Activated T-cell treated with anti-CD3 and anti-CD28 coated beads for 1 hour (primary cell): ENCODE measurements around the gene MTX3.

Source experiments
- DNase-seq: peaks from one replicate; pipeline ENCODE4 v3.0.0-alpha.2; 2020; ENCODE audit warnings: low read depth

MTX3 gene, protein sequence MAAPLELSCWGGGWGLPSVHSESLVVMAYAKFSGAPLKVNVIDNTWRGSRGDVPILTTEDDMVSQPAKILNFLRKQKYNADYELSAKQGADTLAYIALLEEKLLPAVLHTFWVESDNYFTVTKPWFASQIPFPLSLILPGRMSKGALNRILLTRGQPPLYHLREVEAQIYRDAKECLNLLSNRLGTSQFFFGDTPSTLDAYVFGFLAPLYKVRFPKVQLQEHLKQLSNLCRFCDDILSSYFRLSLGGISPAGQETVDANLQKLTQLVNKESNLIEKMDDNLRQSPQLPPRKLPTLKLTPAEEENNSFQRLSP

DNA sequence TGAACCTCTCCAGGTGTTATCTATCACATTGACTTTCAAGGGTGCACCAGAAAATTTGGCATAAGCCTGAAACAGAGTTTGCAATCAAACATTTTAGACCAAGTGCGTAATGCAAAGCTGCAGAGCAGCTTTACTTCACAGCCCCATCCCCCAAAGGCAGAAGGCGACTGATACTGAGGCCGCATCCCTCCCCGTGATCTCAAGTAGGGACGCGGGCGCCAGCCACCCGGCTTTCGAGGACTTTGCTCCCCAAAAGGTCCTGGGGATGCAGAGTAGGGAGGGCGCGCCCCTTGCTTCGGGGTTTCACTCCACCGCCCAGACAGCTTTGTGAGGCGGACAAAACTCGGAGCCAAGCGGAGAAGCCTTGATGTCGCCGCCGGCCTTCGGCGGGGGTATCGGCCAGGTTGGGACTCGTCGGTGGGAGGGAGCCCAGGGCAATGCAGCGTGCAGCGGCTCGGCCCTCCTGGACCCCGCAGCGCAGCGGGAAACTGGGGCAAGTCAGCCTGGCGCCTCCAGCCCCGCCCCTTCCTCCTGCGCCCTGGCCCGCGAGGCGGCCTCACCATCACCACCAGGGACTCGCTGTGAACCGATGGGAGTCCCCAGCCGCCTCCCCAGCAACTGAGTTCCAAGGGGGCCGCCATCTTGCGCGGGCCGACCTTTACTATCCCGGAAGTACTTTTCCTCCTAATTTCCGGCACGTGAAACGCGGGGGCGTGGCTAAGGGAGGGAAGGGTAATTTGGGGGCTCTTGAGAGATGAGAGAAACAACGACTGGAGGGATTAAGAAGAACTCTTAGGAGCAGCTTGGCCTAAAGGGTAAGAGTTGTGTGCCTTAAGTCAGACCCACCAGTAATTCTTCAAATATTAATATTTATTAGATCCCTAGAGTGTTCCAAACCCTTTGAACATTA is at the start of gene MTX3:
Gene MTX3 (minus strand): TSS at position 665 of the 910 bp plus-strand sequence. CDS start 24 bp downstream, at position 641.
- DNase-seq = peak; percentile 86

GRCh38 chr5:80039650-80040049 is 48.6 kb upstream of the MTX3 start:
- no peak for DNase-seq

DNA sequence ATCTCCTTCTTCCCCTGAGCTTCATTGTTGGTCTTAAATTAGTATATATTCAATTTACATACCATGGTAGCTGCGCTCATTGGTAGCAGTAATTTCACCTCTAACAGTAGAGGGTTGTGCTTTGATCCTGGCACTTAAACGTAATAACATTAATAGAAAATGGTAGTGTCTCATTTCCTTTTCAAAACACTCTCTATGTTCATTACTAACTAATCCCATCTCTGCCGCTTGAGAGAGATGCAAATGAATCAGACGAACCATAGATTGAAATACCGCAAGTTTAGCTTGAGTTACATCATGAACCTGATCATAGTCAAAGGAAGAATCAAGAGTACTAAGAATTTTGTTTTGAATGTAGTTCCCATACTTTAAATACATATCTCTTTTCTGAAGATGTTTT is 46.3 kb upstream of the MTX3 start:
- no peak for DNase-seq

DNA sequence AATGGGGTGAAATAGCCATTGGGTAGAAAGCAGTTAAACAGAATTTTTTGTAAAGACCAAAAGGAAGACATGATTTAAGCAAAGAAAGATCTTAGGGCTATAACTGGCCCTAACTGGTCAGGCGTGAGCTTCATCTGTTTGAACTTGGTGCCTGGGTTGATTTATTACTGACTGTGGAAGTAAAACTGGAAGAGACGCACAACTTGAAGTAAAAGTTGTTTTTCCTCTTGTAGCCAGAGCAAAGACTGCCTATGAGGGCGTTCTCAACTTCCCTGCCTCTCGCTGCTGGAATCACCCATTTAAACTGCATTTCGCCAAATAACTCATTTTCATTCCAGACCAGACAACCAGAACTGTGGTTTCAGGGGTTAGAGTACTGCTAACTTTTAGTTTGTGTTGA is 45.6 kb upstream of the MTX3 start:
- DNase-seq = no peak

DNA sequence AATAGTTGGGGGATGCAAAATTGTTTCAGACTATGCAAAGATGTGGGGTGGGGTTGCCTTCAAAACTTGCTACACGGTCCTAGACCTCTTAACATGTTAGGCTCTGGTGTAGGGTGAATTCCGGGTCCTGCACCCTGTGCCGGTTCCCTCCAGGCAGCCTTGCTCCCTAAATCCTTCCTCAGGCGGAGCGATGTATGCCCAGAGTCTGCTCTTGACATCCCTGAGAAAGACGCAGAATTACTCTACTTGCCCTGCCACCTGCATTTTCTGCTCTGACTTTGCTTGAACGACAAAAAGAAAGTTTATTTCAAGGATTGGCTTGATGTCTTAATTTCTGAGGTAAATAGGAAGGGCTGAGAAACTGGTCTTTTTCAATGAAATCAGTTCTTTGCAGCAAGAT is 44.8 kb upstream of the MTX3 start:
- DNase-seq = no peak

DNA sequence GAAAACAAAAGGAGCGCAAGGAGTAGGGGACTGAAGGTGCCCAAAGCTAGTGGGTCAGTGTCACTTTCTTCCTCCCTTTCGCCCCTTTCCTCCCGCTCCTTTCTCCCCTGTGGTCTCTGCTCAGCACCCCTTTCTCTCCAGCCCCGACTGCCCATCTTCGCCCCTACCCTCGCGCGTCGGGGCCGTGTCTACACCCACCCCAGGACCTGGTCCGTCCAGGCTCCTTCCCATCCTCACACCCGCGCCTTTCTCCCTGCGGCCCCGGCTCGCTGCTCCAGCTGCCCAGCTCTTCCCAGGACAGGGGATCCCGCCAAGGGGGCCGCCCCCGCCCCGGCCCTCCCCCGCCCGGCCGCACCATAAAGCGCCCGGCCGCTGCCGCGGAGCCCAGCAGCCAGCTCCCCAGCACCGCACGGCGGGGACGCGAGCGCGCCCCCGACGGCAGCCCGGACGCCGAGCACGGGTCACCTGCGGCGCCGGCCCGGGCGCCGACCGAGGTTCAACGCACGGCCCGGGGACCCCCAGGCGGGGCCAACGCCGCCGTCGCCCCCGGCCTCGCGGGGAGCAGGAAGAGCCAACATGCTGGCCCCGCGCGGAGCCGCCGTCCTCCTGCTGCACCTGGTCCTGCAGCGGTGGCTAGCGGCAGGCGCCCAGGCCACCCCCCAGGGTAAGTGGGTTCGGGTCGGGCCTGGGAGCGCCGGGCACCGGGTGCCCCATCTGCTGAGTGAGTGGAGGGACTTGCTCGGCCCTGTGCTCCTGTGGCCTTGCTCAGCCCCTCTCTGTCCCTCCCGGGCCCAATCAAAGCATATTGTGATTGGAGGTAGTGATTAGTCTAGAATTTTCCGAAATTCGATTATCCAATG is 44.1 kb upstream of the MTX3 start, which contains the start of gene THBS4:
Gene THBS4 (plus strand): TSS at position 387 of the 860 bp plus-strand sequence. CDS start 190 bp downstream, at position 577.
- DNase-seq = no peak

- no peak for DNase-seq
These were observed 43.5 kb upstream of the MTX3 start for GRCh38 chr5:80034559-80034958.

DNA sequence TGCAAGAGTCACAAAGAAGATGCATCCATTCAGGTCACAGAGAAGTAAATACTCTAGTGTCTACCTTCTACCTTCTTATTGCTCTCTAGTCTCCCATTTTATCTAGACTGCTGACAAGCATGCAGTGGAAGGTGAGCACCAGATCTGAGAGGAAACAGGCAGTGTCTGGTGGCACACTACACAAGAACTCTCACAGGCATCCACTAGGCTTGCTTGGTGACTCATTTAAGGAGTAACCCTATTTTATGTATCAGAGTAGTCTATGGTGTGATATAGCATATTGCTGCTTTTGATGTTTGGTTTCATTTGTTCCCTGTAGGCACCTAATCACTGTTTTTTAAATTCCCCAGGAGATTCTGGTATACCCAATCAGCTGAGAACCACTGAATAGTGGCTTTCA is 42.5 kb upstream of the MTX3 start:
- DNase-seq = no peak

- DNase-seq = no peak
These were observed 40.0 kb upstream of the MTX3 start for GRCh38 chr5:80031109-80031508.

- DNase-seq = no peak
These were observed 35.8 kb upstream of the MTX3 start for GRCh38 chr5:80026841-80027240.

DNA sequence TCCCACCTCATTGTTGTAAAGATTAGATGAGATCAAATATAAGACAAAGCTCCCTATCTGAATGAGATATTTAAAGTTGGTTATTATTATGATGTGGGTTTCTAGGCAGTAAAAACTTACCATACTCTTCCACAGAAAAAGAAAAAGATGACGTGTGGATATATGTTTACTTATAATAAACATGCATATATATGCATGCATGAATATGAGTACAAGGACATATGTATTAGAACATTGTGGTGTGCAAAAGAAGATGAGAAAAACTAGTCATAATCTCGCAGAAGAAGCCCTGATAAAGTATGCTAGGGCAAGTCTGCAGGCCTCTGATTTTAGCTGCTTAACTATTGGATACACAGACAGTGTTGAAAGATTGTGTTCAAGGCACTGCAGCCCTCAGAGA is 34.0 kb upstream of the MTX3 start:
- no peak for DNase-seq

GRCh38 chr5:80010754-80011392 is 19.8 kb upstream of the MTX3 start:
- DNase-seq = no peak

DNA sequence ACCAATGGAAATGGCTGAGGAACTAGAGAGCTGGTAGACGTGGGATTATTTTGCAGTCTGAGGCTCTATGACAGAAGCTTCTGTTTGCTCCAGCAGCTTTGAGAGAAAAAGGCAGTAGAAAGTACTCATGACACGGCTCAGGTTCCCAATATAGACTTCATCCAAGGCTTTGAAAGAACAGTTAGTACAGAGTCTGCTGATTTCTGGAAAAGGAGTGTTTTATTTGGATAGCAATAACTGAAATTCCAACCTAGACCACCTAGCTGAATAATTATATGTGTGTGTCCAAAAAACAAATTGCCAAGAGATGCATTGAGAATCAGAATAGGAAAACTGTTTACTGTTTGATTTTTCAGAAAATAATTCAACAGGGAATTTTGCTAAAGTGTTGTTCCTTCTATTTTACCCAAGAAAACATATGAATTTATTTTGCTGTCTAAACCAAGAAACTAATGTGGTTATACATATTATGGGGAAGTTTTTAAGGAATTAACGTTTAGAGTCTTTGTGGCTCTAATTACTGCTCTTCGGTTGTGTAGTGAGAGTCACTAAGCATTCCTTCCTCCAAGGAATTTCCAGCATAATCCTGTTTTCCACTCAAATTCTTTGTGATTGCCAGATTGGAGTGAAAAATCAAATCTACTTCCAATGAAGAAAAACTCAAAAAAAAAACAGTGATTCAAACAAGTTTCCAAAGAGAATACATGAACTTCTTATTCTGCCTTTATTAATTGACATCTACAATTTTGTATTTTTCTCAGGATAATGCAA is 18.1 kb upstream of the MTX3 start:
- DNase-seq = no peak

DNA sequence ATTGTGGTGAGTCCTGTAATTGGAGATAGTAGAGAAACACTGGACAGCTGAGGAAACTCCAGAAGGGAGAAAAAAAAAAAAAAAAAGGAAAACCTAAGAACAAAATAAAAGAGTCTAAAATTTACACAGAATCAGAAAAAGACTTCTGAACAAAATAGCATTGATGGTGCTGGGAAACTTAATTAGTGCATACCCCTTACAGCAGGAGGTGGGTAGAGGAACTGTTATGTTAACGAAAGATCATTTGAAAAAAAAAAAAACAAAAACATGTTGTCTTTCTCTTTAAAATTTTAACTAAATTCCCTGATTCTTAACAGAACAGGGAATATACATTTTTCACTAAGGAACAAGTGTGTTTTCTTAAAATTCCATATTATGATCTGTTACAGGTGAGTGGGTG is 11.6 kb upstream of the MTX3 start:
- DNase-seq = no peak

DNA sequence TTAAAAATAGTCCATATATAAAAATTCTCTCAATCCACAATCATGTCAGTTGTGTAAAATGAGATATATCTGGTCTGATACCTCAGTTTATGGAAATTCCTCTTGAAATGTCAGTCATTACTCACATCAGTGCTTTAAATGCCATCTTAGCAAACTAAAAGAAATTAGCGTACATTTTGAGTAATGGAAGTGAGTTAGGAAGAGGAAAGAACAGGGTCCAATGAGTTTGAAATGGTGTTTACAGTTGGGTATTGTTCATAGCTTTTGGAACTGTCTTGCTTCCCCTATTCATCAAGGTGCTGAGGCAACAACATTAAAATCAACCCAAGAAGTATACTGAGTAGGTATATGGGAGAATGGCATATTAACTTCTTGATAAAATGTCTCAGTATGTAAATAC is 8.7 kb upstream of the MTX3 start:
- DNase-seq = no peak

- DNase-seq = no peak
These were observed 2.0 kb upstream of the MTX3 start for GRCh38 chr5:79992891-79993657.

DNA sequence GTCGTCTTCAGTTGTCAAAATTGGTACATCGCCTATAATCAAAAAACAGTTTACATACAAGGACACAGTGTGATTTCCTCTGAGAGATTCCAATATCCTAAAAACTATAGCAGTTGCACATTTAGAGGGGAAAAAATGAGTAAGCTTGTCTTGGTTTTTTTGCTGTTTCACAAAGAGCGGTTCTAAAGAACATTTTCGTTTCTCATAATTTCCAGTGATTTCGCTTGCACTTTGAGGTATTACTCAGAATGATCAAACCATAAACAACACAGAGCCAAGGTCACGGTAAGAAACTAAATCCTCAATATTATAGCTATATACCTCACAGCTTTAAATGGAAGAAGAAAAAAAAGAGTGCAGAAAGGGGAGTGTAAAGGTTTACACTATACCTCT is 861 bp downstream of the MTX3 start:
- no peak for DNase-seq

- DNase-seq = no peak
These were observed 4.8 kb downstream of the MTX3 start for GRCh38 chr5:79986260-79986659.

- DNase-seq = no peak
These were observed 5.8 kb downstream of the MTX3 start for GRCh38 chr5:79985288-79985687.

DNA sequence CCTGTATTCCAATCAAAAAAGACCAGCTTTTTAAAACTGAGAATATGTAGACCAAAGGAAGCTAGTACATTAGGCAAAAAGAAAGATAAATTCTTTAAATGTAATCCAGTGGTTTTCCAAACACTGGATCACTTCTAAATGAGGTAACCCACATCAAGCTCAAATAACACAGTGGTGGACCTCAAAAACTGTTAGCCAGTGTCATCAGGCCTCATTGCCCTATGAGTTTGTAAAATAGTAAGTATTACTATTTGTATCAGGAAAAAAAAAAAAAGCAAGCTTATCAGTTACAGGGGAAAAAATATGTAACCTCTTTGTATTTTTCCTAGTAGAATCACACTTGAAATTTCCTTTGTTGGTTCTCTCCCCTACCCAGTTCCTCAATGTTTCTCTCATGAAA is 6.7 kb downstream of the MTX3 start:
- DNase-seq = no peak
